ENCODE measurements around the gene PDE4D.
"Not testable (repeated sequence)": the region's sequence is repeated elsewhere in the genome, so short reads cannot be mapped to it uniquely, and the experiment has no call there.

The PDE4D gene

DNA sequence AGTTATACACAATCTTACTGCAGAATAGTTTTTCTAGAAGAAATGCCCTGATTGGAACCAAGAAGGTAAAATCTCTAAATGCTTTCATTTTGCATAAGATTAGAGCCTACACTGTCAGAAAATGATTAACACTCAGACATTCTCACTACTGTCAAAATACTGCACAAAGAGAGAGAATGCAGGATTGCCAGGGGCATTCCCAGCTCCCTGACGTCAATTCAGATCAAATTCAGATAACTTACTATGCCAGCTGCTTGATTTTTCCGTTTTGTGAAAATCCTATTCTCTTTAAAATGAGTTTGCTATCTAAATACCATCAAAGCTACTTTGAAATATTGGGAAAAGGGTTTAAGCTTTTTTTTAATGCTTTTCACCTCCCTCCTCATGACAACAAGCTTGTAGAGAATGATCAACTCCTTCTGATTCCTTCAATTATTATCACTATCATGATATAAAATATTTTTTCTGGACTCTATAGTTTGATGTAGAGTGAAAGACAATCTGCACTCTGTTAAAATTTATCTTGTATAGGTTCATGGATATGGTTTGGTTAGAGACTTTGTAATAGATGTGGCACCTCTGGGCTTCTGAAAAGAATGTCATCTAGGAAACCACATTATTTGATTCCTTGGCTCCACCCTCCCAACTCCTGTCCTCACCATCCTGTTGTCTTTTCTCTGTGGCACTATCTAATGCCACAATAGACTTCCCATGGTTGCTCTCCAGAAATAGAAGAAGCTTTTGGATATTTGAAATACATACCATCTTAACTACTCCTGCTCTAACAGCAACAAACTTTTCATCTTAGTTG, 407.7 kb downstream of the PDE4D start:
- H3K4me1 ChIP-seq (ENCODE audit: control insufficient read depth, insufficient read depth, low read length): peaks cover 13% of the 10 kb centered on the region
- H3K9ac ChIP-seq (ENCODE audit: low read length): no peak overlapping the region
- H3K36me3 ChIP-seq (ENCODE audit: control insufficient read depth, insufficient read depth, low read length): no peaks in the 10 kb centered on the region
- no peaks in the 10 kb centered on the region for H3K9me3 ChIP-seq (ENCODE audit: control insufficient read depth, low read length)
- no peak overlapping the region for H3K4me3 ChIP-seq (ENCODE audit: low read length)
- H3K27me3 ChIP-seq (ENCODE audit: control insufficient read depth, insufficient read depth, low read length): no peaks in the 10 kb centered on the region

DNA sequence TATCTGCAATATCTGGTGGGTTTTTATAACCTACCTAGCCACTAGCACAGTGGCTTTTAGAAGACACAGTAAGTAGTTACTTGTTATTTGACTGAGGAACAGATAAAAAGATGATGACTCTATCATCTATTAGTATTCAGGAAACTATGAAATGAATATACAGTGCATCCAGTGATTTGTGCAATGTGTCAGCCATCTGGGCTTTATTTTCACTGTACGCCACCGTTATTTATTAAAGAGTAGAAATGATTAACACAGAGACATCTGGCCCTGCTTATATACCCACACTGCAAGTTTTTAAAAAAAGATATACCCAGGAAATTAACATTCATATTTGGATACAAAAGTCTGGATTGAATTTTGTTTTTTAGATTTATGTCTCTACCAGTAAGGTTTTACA, 408.4 kb downstream of the PDE4D start:
- Histone ChIP-seq H3K9ac (ENCODE audit: low read length) (no peak overlapping the region), H3K9me3 (ENCODE audit: control insufficient read depth, low read length) (no peaks in the 10 kb centered on the region), H3K4me1 (ENCODE audit: control insufficient read depth, insufficient read depth, low read length) (peaks cover 13% of the 10 kb centered on the region), H3K27me3 (ENCODE audit: control insufficient read depth, insufficient read depth, low read length) (no peaks in the 10 kb centered on the region), H3K4me3 (ENCODE audit: low read length) (no peak overlapping the region), H3K36me3 (ENCODE audit: control insufficient read depth, insufficient read depth, low read length) (no peaks in the 10 kb centered on the region)

DNA sequence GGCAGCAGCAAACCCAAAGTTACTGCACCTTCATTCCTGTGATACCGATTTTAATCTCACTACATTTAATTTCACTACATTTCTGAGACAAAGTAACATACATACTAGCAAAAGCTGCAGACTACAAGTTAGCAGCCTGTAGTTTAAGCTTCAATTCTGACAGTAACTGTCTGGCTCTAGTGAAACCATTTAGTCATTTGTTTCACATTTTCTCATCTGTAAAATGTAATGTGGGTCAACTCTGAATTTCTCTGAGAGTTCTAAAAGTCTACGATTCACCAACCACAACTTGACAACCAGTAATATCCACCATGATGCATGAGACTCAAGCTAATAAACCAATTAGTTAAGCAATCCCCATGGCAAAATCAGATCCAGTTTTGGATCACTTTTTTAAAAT, 408.9 kb downstream of the PDE4D start:
- no peaks in the 10 kb centered on the region for H3K36me3 ChIP-seq (ENCODE audit: control insufficient read depth, insufficient read depth, low read length)
- peaks cover 13% of the 10 kb centered on the region for H3K4me1 ChIP-seq (ENCODE audit: control insufficient read depth, insufficient read depth, low read length)
- no peak overlapping the region for H3K4me3 ChIP-seq (ENCODE audit: low read length)
- no peaks in the 10 kb centered on the region for H3K27me3 ChIP-seq (ENCODE audit: control insufficient read depth, insufficient read depth, low read length)
- no peaks in the 10 kb centered on the region for H3K9me3 ChIP-seq (ENCODE audit: control insufficient read depth, low read length)
- no peak overlapping the region for H3K9ac ChIP-seq (ENCODE audit: low read length)

DNA sequence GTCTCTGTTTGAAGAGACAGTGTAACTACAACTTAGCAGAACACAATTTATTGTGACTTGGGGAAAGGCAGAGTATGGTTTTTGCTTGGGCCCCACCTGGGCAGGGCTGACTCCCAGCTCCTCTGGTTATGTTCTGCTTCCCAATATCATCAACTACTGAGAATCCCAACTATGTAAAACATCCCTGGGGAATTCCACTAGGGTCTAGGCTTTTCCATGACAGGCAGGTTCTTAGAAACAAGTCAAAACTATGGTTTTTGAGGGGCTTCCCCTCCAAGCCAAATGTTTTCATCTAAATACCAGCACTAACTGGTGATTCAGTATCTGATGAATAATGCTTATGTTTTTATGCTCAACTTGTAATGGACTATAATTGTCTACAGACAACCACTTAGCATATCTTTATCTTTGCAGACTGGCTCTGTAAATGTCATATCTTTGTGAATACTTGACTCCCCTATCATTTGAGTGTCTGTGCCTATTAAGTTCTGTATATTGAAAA, 409.5 kb downstream of the PDE4D start:
- Histone ChIP-seq H3K9ac (ENCODE audit: low read length) (no peak overlapping the region), H3K4me3 (ENCODE audit: low read length) (no peak overlapping the region), H3K4me1 (ENCODE audit: control insufficient read depth, insufficient read depth, low read length) (peaks cover 13% of the 10 kb centered on the region), H3K27me3 (ENCODE audit: control insufficient read depth, insufficient read depth, low read length) (no peaks in the 10 kb centered on the region), H3K9me3 (ENCODE audit: control insufficient read depth, low read length) (no peaks in the 10 kb centered on the region), H3K36me3 (ENCODE audit: control insufficient read depth, insufficient read depth, low read length) (no peaks in the 10 kb centered on the region)

DNA sequence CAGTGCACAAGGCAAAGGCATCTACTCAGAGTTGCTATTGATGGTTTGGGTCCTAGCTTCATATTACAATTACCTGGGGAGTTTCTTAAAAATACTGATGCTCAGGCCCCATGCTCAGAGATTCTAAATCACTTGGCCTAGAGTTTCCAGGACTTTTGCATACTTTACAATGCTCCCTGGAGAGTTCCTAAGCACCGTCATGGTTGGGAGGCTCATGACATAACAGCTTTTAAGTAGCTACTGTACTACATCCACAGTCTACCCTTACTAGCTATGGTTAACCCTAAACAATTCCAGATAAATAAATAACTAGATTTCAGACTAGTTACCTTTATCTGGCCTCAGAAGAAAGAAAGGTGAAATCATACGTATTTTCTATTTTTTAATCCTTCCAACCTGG, 414.4 kb downstream of the PDE4D start:
- H3K9me3 ChIP-seq (ENCODE audit: control insufficient read depth, low read length): no peaks in the 10 kb centered on the region
- H3K27me3 ChIP-seq (ENCODE audit: control insufficient read depth, insufficient read depth, low read length): no peaks in the 10 kb centered on the region
- no peaks in the 10 kb centered on the region for H3K4me1 ChIP-seq (ENCODE audit: control insufficient read depth, insufficient read depth, low read length)
- no peak overlapping the region for H3K9ac ChIP-seq (ENCODE audit: low read length)
- H3K36me3 ChIP-seq (ENCODE audit: control insufficient read depth, insufficient read depth, low read length): no peaks in the 10 kb centered on the region
- H3K4me3 ChIP-seq (ENCODE audit: low read length): no peak overlapping the region

DNA sequence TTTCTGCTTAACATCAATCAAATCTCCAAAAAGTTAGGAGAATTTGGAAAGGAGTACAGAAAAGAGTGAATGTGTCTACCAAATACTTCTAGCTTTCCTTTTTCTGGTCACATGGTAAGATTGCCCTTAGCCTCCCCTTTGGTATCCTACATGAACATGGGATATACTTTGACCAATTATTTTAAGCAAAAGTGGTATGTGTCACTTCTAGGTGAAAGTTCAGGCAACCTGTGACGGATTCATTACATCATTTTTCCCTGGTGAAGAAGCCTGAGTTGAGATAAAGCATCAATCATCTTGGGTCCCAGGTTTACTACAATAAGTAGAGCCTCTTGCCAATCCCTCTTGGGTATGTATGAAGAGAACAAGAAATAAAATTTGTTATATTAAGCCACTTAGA, 419.2 kb downstream of the PDE4D start:
- Histone ChIP-seq H3K27me3 (ENCODE audit: control insufficient read depth, insufficient read depth, low read length) (no peaks in the 10 kb centered on the region), H3K4me1 (ENCODE audit: control insufficient read depth, insufficient read depth, low read length) (no peaks in the 10 kb centered on the region), H3K4me3 (ENCODE audit: low read length) (no peak overlapping the region), H3K36me3 (ENCODE audit: control insufficient read depth, insufficient read depth, low read length) (no peaks in the 10 kb centered on the region), H3K9me3 (ENCODE audit: control insufficient read depth, low read length) (no peaks in the 10 kb centered on the region), H3K9ac (ENCODE audit: low read length) (no peak overlapping the region)

DNA sequence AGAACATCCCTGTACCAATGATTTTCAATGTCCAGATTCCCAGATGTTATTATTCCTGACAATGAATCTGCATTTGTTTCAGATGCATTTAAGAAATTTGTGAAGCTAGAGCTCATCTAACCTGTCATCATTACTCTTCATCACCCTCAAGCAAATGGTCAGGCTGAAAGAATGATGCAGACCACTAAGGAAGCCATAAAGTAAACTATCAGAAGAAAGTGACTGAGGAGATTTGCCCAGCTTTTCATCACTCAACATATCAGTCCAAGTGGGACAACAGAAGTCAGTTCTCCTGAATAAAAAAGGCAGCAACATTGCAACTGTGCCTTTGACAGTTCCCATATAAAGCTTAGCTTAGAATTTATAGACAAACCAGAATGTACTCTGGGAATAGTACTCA, 419.9 kb downstream of the PDE4D start:
- Histone ChIP-seq H3K36me3 (ENCODE audit: control insufficient read depth, insufficient read depth, low read length) (no peaks in the 10 kb centered on the region), H3K9me3 (ENCODE audit: control insufficient read depth, low read length) (no peaks in the 10 kb centered on the region), H3K27me3 (ENCODE audit: control insufficient read depth, insufficient read depth, low read length) (no peaks in the 10 kb centered on the region), H3K4me1 (ENCODE audit: control insufficient read depth, insufficient read depth, low read length) (no peaks in the 10 kb centered on the region), H3K9ac (ENCODE audit: low read length) (no peak overlapping the region), H3K4me3 (ENCODE audit: low read length) (no peak overlapping the region)

DNA sequence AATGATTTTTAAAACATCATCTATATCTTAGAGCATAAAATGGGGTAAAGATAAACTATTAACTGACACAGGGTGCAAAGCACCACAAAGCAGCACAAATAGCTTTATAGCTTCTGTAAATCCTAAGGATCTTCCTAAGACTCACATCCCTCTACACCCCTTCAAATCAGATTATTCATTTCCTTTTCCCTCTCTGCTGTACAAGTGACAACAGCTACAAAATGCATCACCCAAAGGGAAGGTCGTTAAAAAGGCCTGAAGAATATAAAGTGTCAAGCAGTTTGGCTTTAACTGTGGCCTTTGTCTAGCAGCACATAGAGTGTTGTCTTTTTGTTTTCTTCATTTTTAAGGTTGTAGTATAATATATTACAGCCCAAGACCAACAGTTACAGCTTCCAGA, 422.1 kb downstream of the PDE4D start:
- H3K9ac ChIP-seq (ENCODE audit: low read length): no peak overlapping the region
- no peaks in the 10 kb centered on the region for H3K27me3 ChIP-seq (ENCODE audit: control insufficient read depth, insufficient read depth, low read length)
- no peaks in the 10 kb centered on the region for H3K9me3 ChIP-seq (ENCODE audit: control insufficient read depth, low read length)
- no peak overlapping the region for H3K4me3 ChIP-seq (ENCODE audit: low read length)
- no peaks in the 10 kb centered on the region for H3K4me1 ChIP-seq (ENCODE audit: control insufficient read depth, insufficient read depth, low read length)
- H3K36me3 ChIP-seq (ENCODE audit: control insufficient read depth, insufficient read depth, low read length): no peaks in the 10 kb centered on the region

DNA sequence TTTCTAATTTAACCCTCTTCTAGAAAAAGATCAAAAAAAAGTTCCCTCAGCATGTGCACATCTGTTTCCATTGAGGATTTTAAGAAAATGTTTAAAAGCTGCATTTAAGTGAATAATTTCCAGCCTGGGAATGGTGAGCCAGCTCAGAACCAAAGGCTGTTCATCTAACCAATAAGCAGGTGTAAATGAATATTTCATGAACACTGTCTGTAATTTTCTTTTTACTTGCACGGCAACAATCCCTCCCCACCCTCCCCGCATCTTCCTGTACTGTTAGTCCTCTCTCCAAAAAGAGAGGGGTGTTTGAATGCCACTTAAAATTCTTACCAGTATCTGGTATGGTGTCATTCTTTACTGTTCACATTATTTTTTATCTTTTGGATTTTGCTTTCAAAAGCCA, 425.6 kb downstream of the PDE4D start:
- Histone ChIP-seq H3K9ac (ENCODE audit: low read length) (no peak overlapping the region), H3K4me1 (ENCODE audit: control insufficient read depth, insufficient read depth, low read length) (no peaks in the 10 kb centered on the region), H3K4me3 (ENCODE audit: low read length) (no peak overlapping the region), H3K36me3 (ENCODE audit: control insufficient read depth, insufficient read depth, low read length) (no peaks in the 10 kb centered on the region), H3K27me3 (ENCODE audit: control insufficient read depth, insufficient read depth, low read length) (no peaks in the 10 kb centered on the region), H3K9me3 (ENCODE audit: control insufficient read depth, low read length) (no peaks in the 10 kb centered on the region)

DNA sequence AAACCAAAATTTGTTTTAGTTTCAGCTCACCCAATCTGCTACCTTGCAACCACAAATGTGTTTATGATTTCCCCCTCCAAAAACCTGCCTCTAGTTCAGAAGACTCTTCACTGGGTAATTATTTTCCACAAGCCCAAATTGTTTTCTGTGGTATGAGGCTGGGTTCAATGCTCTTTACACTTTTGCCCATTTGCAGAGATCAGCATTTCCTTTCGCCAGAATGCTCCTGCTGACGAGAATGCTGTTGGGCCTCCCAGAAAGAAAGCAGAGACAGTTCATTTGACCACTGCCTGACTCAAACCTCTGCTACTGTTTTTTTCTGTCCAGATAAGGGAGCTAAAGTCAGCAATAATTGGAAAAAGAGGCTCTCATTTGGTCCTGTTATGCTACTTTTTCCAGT, 427.3 kb downstream of the PDE4D start:
- Histone ChIP-seq H3K9me3 (ENCODE audit: control insufficient read depth, low read length) (no peaks in the 10 kb centered on the region), H3K27me3 (ENCODE audit: control insufficient read depth, insufficient read depth, low read length) (no peaks in the 10 kb centered on the region), H3K9ac (ENCODE audit: low read length) (no peak overlapping the region), H3K4me3 (ENCODE audit: low read length) (no peak overlapping the region), H3K4me1 (ENCODE audit: control insufficient read depth, insufficient read depth, low read length) (no peaks in the 10 kb centered on the region), H3K36me3 (ENCODE audit: control insufficient read depth, insufficient read depth, low read length) (no peaks in the 10 kb centered on the region)

DNA sequence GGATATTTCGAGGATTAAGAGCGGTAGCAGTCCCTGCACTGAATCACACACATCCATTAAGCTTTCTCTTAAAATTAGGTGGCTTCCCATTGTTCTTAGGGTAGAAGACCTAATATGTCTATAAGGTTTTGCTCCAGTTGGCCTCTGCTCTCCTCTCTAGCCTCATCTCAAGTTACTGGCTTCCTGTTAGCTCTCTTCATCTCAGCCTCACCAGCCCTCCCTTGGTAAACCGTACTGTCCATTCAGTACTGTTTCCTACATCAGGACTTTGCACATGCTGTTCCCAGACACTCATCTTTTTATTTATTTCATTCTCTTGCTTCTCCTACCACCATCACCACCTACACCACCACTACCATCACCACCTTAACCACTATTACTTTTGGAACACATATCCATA, 428.6 kb downstream of the PDE4D start:
- H3K4me1 ChIP-seq (ENCODE audit: control insufficient read depth, insufficient read depth, low read length): no peaks in the 10 kb centered on the region
- H3K9me3 ChIP-seq (ENCODE audit: control insufficient read depth, low read length): no peaks in the 10 kb centered on the region
- no peaks in the 10 kb centered on the region for H3K27me3 ChIP-seq (ENCODE audit: control insufficient read depth, insufficient read depth, low read length)
- no peaks in the 10 kb centered on the region for H3K36me3 ChIP-seq (ENCODE audit: control insufficient read depth, insufficient read depth, low read length)
- H3K9ac ChIP-seq (ENCODE audit: low read length): no peak overlapping the region
- no peak overlapping the region for H3K4me3 ChIP-seq (ENCODE audit: low read length)

DNA sequence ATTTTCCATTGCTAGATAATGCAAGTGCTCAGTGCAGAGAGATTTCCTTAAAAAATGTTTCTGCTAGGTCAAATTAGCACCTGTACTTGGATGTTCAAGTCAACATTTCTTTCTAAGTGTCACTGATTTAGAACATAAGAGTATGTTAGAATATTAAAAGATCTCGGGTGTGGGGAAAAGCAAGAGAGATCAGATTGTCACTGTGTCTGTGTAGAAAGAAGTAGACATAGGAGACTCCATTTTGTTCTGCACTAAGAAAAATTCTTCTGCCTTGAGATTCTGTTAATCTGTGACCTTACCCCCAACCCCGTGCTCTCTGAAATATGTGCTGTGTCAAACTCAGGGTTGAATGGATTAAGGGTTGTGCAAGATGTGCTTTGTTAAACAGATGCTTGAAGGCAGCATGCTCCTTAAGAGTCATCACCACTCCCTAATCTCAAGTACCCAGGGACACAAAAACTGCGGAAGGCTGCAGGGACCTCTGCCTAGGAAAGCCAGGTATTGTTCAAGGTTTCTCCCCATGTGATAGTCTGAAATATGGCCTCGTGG, 429.8 kb downstream of the PDE4D start:
- H3K4me3 ChIP-seq (ENCODE audit: low read length); H3K27me3 ChIP-seq (ENCODE audit: control insufficient read depth, insufficient read depth, low read length); H3K36me3 ChIP-seq (ENCODE audit: control insufficient read depth, insufficient read depth, low read length); H3K9me3 ChIP-seq (ENCODE audit: control insufficient read depth, low read length); H3K9ac ChIP-seq (ENCODE audit: low read length); H3K4me1 ChIP-seq (ENCODE audit: control insufficient read depth, insufficient read depth, low read length): not testable (repeated sequence)

Measured in mucosa of stomach (tissue), 1 donor.